ENCODE measurements around the gene SPOCK2.

Gene SPOCK2

GRCh38 chr10:72026278-72027111, 61.9 kb downstream of the SPOCK2 start:
- DNase-seq, result peak; percentile 16

- no peak for DNase-seq
These were observed 62.5 kb downstream of the SPOCK2 start for GRCh38 chr10:72025832-72026231.

DNA sequence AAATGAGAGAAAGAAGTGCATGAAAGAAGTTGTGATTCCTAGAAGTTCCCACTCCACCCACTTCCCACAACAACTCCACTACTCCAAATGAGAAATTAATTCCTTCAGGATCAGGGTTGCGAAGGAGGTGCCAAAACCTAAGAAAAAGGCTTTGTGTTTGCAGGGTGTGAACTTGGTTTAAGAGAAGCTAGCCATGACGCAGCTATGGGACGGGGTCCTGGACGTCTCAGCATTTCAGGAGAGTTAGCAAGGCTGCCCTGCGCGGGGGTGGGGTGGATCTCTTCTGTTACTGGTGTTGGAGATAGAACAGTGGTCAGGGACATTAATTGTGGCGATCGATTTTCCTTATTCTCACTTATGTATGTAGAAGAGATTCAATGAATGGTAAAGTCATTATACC, 63.0 kb downstream of the SPOCK2 start:
- no peak for DNase-seq

DNA sequence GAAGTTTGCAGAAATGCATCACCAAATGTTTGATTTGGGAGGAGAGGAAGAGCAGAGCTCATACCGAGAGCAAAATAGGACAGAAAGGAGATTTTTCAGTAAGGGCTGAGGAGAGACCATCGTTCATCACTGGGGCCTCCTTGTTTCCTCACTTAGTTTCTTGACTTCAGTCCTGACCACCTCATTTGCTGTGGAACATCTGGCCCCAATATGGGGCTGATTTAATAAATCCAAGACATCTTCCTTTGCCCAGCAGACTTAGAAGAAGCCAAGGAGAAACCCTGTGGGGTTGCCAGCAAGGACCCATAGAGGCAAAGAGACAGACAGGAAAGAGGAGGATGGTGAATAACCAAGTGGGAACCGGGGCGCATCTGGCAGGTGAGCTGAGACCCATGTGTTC, 63.8 kb downstream of the SPOCK2 start:
- DNase-seq, result no peak

DNA sequence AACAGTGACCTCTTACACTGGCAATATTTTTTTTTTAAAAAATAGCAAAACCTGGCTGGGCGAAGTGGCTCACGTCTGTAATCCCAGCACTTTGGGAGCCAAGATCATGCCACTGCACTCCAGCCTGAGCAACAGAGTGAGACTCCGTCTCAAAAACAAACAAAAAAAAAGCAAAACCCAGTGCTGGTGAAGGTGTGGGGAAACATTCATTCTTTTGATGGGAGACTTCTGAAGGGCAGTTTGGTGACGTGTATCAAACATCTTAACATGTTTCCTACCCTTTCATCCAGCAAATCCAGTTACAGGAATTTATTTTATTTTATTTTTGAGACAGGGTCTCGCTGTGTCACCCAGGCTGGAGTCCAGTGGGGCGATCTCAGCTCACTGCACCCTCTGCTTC, 66.1 kb downstream of the SPOCK2 start:
- DNase-seq, result no peak

- no peak for DNase-seq
These were observed 67.2 kb downstream of the SPOCK2 start for GRCh38 chr10:72020914-72021809.

DNA sequence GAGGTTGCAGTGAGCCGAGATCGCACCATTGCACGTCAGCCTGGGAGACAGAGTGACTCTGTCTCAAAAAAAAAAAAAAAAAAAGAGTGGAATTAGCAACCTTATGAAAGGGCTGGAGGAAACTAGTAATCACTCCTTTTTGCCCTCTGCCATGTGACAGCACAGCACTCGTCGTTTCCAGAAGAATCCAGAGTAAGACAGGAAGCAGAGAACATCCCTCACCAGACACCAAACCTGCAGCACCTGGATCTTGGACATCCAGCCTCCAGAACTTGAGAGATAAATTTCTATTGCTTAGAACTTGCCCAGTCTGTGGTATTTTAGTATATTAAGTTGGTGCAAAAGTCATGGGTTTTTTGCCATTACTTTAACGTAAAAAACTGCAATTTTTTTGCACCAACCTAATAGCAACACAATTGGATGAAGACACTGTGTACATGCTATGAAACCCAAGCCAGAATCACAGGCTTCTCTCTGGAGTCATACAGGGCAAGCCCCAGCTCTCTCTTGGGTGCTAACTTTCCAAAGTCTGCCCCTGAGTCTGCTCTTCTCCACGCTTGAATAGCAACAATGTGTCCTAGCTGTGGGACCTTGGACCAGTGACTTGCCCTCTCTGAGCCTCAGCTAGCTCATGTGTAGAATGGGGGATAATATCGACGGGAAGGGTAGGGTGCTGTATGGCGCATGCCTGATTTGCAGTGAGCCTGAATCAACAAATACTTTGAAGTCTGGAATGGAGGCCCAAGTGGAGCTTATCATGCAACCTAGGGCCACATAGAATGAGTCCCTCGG, 69.1 kb downstream of the SPOCK2 start:
- no peak for DNase-seq

DNA sequence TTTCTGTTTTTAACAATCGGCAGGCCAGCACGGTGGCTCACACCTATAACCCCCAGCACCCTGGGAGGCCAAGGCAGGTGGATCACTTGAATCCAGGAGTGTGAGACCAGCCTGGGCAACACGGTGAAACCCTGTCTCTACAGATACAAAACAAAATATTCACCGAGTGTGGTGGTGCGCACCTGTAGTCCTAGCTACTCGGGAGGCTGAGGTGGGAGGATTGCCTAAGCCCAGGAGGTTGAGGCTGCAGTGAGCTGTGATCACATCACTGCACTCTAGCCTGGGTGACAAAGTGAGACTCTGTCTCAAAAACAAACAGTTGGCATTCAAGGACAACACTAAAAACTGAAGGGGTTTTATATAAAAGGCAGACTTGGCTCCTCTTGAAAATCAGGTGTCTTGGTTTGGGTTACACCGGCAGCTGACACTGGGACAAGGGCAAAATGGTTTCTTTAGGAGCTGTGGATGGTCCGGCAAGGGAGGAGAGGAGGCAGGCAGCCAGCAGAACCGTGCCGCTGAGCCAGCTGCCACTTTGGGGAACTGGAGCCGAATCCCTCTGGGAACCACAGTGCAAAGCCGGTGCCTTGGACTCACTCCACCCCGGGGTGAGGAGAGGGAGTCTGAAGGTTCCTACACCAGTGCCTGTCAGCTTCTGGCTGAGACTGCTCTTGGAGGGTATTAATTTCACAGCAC, 71.6 kb downstream of the SPOCK2 start:
- DNase-seq, result no peak

DNA sequence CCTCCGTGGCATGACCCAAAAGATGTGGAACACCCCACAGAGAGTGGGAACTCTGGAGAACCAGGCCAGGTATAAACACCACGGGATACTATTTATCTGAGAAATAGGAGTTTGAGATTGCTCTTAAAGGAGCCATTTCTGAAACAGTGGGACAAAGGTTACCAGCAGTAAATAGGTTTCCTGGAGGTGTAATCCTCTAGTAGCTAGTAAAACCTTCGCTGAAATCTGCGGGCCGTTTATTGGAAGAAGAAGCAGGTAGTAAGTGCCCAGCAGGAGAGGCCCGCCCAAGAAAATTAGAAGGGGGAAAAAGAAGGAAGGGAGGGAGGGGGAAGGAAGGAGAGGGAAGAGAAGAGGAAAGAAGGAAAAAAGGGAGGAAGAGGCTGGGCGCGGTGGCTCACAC, 72.5 kb downstream of the SPOCK2 start:
- no peak for DNase-seq

DNA sequence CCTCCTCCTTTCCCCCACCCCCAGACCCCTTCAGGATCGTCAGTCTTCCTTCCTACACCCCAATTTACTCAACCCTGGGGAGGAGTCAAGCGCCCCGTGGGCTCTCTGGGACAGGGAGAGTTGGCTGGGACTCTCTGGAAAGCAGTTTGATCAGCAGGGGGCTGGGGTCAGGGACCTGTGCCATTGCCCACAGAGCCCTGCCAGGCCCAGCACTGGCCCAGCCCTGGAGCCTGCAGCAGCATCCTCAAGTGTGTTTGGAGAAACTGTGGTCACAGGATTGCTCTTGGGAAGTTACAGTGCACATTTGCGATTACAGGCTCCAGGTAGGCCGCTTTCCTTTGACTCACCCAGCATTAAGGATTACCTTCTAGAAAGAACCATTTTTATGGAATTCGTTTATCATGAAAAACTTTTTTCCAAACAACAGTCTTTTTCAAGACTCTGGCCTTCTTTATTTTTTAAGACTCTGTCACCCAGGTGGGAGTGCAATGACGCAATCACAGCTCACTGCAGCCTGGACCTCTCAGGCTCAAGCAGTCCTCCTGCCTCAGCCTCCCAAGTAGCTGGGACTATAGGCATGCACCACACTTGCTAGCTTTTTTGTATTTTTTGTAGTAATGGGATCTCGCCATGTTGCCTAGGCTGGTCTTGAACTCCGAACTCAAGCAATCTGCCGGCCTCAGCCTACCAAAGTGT, 73.4 kb downstream of the SPOCK2 start:
- DNase-seq, result no peak

GRCh38 chr10:72014197-72014596, 74.2 kb downstream of the SPOCK2 start:
- no peak for DNase-seq

GRCh38 chr10:72013202-72013945, 75.0 kb downstream of the SPOCK2 start:
- DNase-seq, result no peak

DNA sequence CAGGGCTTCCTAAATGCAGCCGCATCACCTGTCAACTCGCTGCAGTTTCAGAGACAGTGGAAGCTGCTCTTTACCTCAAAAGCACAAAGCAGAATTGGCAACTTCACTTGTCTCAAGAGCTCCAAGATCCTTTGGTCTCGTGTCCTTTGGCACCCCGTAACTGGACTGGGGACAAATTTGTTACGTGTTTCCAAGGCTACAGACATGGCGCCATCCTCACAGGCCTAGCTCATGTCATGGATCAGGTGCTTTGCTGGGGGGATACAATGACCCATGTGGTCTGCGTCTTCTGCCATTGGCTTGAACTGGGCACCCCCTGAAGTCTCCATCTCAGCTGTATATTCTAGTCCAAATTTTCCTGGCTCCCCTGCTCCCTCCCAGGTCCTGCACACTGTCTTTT, 75.6 kb downstream of the SPOCK2 start:
- no peak for DNase-seq

GRCh38 chr10:72011976-72012512, 76.3 kb downstream of the SPOCK2 start:
- DNase-seq, result no peak

- DNase-seq, result no peak
These were observed 76.9 kb downstream of the SPOCK2 start for GRCh38 chr10:72011468-72011867.

DNA sequence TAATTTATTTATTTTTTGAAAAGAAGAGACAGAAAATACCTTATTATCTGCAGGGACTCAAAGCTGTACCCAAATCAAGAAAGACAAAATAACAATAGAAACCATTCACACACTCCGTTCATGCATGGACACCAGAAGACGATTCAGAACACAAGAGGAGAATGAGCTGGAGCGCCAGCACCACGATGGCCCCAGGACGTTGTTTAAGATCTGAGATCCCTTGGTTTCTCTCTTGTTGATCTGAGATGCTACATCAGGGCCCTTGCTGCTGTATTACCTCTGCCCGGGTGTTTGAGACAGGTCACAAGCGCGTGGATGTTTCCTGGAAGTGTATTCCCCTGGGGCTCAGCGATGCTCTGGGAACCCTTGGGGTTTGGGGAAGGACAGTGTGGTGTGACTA, 77.3 kb downstream of the SPOCK2 start:
- no peak for DNase-seq

GRCh38 chr10:72010234-72010973, 77.9 kb downstream of the SPOCK2 start:
- DNase-seq, result no peak

DNA sequence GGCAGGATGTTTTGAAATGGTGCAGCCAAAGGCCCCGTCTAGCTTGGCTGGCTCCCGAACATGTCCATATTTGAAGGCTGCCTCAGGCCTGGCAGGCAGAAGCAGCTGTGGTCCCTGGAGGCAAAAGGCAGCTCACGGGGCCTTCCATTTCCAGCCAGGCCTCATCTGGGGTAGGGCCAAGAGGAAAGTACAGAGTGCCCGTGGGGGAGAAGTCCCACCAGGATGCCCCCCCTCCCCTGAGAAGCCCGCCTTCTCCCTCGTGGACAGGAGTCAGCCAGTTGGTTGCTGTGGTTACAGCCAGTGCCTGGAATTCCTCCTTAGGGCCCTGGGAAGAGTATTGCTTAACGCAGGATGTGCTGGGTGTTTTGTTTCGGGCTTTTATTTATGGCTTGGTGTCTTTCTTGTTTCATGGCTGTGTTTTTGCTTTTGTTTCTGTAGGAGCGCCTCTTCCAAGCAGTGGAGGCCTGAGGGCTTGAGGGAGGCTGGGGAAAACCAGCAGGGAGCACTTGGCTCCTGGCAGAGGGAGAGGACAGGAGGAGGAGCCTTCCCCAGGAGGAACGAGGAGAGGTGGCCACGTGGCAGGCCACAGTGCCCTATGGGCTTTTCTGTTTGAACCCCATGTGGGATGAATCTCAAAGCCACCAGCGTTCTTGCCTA, 78.8 kb downstream of the SPOCK2 start:
- no peak for DNase-seq

DNA sequence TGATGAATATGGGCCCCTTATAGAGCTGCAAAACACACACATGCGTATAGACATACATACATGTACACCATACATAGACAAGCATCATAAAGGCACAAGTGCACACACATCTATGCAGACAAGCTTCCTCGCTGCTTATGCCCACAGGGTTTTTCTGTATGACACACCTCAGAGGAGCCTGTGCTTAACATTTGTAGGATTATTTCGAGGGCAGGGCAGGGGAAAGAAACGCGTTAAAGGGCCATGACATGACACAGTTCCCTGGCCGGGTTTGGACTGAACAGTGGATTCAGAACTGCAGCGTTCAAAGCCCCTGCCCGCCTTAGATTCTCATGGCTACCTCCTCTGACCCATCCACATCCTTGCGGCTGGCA, 79.3 kb downstream of the SPOCK2 start:
- no peak for DNase-seq

Measured in RPMI8226 (cell line).